KMS-11 (cell line): Measurements from ENCODE around the gene HES3.

ENCODE experiments used
- H2AFZ ChIP-seq: fragments of 200-600 bp; sonication (generic); 2 replicates; pipeline ENCODE4 v1.6.1; 2016; ENCODE audit warnings: antibody characterized with exemption, mixed run types, low read depth
- H3K27ac ChIP-seq: fragments of 200-600 bp; sonication (generic); 2 replicates; pipeline ENCODE4 v1.6.1; 2016; ENCODE audit warnings: mild to moderate bottlenecking, mixed run types
- H3K27me3 ChIP-seq: fragments of 200-600 bp; sonication (generic); 2 replicates; pipeline ENCODE4 v1.6.1; 2017; ENCODE audit warnings: mild to moderate bottlenecking, low read depth, mixed run types, moderate library complexity; ENCODE audit not compliant: insufficient read depth
- H3K36me3 ChIP-seq: fragments of 200-600 bp; sonication (generic); 2 replicates; pipeline ENCODE4 v1.6.1; 2017; ENCODE audit warnings: mild to moderate bottlenecking, mixed run types; ENCODE audit not compliant: insufficient read depth
- H3K4me1 ChIP-seq: fragments of 200-600 bp; sonication (generic); 2 replicates; pipeline ENCODE4 v1.6.1; 2016; ENCODE audit warnings: mild to moderate bottlenecking, low read depth, mixed run types; ENCODE audit not compliant: poor library complexity, severe bottlenecking
- H3K4me2 ChIP-seq: fragments of 200-600 bp; sonication (generic); 2 replicates; pipeline ENCODE4 v1.7.0; 2016; ENCODE audit warnings: mild to moderate bottlenecking, mixed run types
- H3K4me3 ChIP-seq: fragments of 200-600 bp; sonication (generic); IDR thresholded peaks from 2 replicates; pipeline ENCODE4 v1.6.1; 2017; ENCODE audit warnings: low read depth, low read length, mixed read lengths; ENCODE audit not compliant: insufficient read depth
- H3K79me2 ChIP-seq: fragments of 200-600 bp; sonication (generic); 2 replicates; pipeline ENCODE4 v1.6.1; 2016; ENCODE audit warnings: low read depth, mixed run types; ENCODE audit not compliant: insufficient read depth
- H3K9ac ChIP-seq: fragments of 200-600 bp; sonication (generic); 2 replicates; pipeline ENCODE4 v1.6.1; 2016; ENCODE audit warnings: mild to moderate bottlenecking, mixed run types
- H4K20me1 ChIP-seq: fragments of 200-600 bp; sonication (generic); 2 replicates; pipeline ENCODE4 v1.6.1; 2016; ENCODE audit warnings: mild to moderate bottlenecking, mixed run types; ENCODE audit not compliant: insufficient read depth
- CTCF ChIP-seq: fragments of 200-600 bp; sonication (generic); conservative IDR thresholded peaks from 2 replicates; pipeline ENCODE4 v1.6.1; 2017; ENCODE audit warnings: low read depth, mild to moderate bottlenecking, antibody characterized with exemption, low read length, moderate library complexity, mixed read lengths

HES3 gene

DNA sequence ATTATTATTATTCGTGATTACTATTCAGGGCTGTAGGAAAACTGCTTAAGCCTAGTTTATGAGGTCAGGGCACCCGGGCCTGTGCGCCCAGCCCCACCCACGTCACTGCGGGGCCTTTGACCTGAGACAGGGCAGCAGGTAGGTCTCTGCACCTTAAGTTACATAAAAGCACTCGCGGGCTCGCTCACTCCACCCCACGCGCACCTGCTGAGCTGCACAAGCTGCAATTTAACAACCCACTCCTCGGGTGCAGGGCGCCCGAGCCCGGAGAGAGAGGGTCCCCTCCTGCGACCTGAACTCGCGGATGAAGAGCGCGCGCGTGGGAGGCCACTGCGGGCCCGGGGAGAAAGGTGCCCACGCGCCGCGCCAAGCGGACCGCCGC is 8.7 kb upstream of the HES3 start:
- H3K27me3 ChIP-seq: peaks cover 17% of the 10 kb centered on the region; the same call in 1 of the 2 replicates
- peaks cover 6% of the 10 kb centered on the region; the same call in 1 of the 2 replicates for H3K36me3 ChIP-seq
- peak overlapping the region; percentile 83 for H3K9ac ChIP-seq
- no peak for TF ChIP-seq CTCF
- H3K4me2 ChIP-seq: peak overlapping the region; percentile 89
- H3K4me3 ChIP-seq: peak overlapping the region; percentile 61
- peak overlapping the region; percentile 36; the same call in 1 of the 2 replicates for H3K27ac ChIP-seq
- H3K4me1 ChIP-seq: peaks cover 6% of the 10 kb centered on the region
- peaks cover 22% of the 10 kb centered on the region for H3K79me2 ChIP-seq
- H4K20me1 ChIP-seq: no peaks in the 10 kb centered on the region
- H2AFZ ChIP-seq: peak overlapping the region; percentile 44

- H3K4me1 ChIP-seq: peaks cover 6% of the 10 kb centered on the region
- H3K4me3 ChIP-seq: no peak overlapping the region
- H2AFZ ChIP-seq: no peak overlapping the region
- H3K27me3 ChIP-seq: peaks cover 35% of the 10 kb centered on the region
- peaks cover 22% of the 10 kb centered on the region for H3K79me2 ChIP-seq
- H3K27ac ChIP-seq: no peak overlapping the region
- H3K9ac ChIP-seq: no peak overlapping the region
- no peak for TF ChIP-seq CTCF
- peaks cover 5% of the 10 kb centered on the region; the same call in 1 of the 2 replicates for H3K36me3 ChIP-seq
- no peak overlapping the region for H3K4me2 ChIP-seq
- H4K20me1 ChIP-seq: no peaks in the 10 kb centered on the region
Observed at GRCh38 chr1:6237093-6237492, 6.9 kb upstream of the HES3 start.

GRCh38 chr1:6239213-6239752 is 4.7 kb upstream of the HES3 start:
- Histone ChIP-seq H2AFZ (no peak overlapping the region), H3K4me2 (no peak overlapping the region), H3K27me3 (peaks cover 57% of the 10 kb centered on the region), H3K4me3 (no peak overlapping the region), H3K9ac (no peak overlapping the region), H3K4me1 (peaks cover 6% of the 10 kb centered on the region), H3K27ac (no peak overlapping the region), H3K36me3 (no peaks in the 10 kb centered on the region), H3K79me2 (peaks cover 12% of the 10 kb centered on the region), H4K20me1 (no peaks in the 10 kb centered on the region)
- TF ChIP-seq CTCF: no peak

DNA sequence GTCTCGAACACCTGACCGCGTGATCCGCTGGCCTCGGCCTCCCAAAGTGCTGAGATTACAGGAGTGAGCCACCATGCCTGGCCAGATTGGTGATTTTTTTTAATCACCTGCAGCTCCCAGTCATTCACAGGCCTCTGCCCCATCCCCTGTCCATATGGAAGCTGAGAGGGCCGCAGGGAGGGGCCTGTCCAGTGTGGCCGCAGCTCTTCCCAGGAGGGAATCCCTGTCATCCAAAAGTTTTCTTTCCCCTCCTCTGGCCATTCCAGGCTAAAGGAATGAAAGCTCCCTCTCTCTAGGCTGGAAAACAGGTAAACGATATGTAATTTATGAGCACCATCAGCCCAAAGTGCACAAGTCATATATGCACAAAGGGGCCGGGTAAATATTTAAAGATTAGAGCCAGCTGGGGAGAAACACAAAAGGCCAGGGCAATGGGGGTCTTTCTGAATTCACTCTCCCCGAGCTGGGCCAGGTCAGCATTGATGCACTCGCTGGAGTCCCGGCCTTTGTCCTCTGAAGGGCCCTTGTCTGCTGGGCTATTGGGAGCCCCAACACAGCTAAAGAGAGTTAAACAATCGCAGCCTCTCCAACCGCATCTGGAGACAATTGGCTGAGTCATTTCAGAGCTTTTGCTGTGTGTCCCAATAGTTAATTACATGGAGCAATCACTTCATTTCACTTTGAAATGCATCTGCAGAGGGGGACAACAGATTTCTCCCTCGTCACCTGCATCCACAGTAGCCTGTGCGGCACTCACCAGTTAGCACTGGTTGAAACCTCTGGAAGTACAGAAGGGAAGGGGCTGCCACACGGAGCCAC is 3.8 kb upstream of the HES3 start:
- Histone ChIP-seq H3K36me3 (no peaks in the 10 kb centered on the region), H4K20me1 (no peaks in the 10 kb centered on the region), H3K9ac (no peak overlapping the region), H3K27ac (no peak overlapping the region), H3K27me3 (peaks cover 61% of the 10 kb centered on the region), H3K4me2 (no peak overlapping the region), H3K79me2 (peaks cover 3% of the 10 kb centered on the region), H2AFZ (no peak overlapping the region), H3K4me1 (peaks cover under 1% of the 10 kb centered on the region), H3K4me3 (no peak overlapping the region)
- TF ChIP-seq CTCF: no peak
